GM23248 (cell line): Measurements from ENCODE around the gene GFOD1.

ENCODE experiments used
- EZH2 ChIP-seq: fragments of 200-600 bp; sonication (generic); IDR thresholded peaks from 2 replicates; pipeline ENCODE4 v1.6.1; 2018; ENCODE audit warnings: antibody characterized with exemption, mild to moderate bottlenecking; ENCODE audit not compliant: insufficient read depth, poor library complexity, severe bottlenecking
- EZH2phosphoT487 ChIP-seq: fragments of 200-600 bp; sonication (generic); IDR thresholded peaks from 2 replicates; pipeline ENCODE4 v1.6.1; 2018; ENCODE audit warnings: antibody characterized with exemption, moderate library complexity, mild to moderate bottlenecking, low read depth; ENCODE audit not compliant: insufficient read depth

DNA sequence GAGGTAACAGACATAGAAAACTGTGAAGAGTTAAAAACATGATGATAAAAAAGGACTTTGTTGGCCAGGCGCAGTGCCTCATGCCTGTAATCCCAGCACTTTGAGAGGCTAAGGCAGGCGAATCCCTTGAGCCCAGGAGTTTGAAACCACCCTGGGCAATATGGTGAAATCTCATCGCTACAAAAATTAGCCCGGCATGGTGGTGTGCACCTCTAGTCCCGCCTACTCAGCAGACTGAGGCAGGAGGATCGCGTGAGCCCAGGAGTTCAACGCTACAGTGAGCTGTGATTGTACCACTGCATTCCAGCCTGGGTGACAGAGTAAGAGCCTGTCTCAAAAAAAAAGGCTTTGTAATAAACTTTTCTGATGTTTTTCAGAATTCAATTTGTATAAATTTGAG, 60.1 kb downstream of the GFOD1 start:
- TF ChIP-seq EZH2phosphoT487, result no peak
- no peak for TF ChIP-seq EZH2
